Measurements from ENCODE around the gene PANK2. TPM values are rescaled to one million over a fixed set of nuclear protein-coding genes. Genes with fewer than 3 reads are reported as not detected.

PANK2 gene
- total RNA-seq, 1 experiment from 2014 or later = 77.4 TPM

GRCh38 chr20:3932277-3932676 lies 43.1 kb downstream of the PANK2 start:
- Histone ChIP-seq H3K9me3 (ENCODE audit: low read depth, low read length, poor library complexity, severe bottlenecking) (no peaks in the 10 kb centered on the region), H3K36me3 (ENCODE audit: insufficient read depth, low read length, poor library complexity, severe bottlenecking) (no peaks in the 10 kb centered on the region), H3K27ac (ENCODE audit: low read depth, low read length, poor library complexity, severe bottlenecking) (no peak overlapping the region), H3K27me3 (replicated peaks; ENCODE audit: insufficient read depth, low read depth, low read length, poor library complexity) (no peaks in the 10 kb centered on the region), H3K4me1 (ENCODE audit: insufficient read depth, low read length, poor library complexity, severe bottlenecking) (peaks cover 10% of the 10 kb centered on the region), H3K4me3 (ENCODE audit: low read depth, low read length, poor library complexity, severe bottlenecking) (no peak overlapping the region)
- intact Hi-C loops (cut with micrococcal nuclease; ENCODE audit: unreplicated experiment) = no loop called here
- BruUV-seq (replicated peaks) = no TSS peak
- POLR2A ChIA-PET (ENCODE audit: low non-redundant PET) = no interaction called here
- TF ChIP-seq CTCF (conservative IDR thresholded peaks at IDR 0.05; ENCODE audit: low read depth, low read length) (no peak), EZH2 (IDR thresholded peaks at IDR 0.05; ENCODE audit: borderline replicate concordance, low read depth, low read length, poor library complexity, severe bottlenecking) (no peak)
- CTCF ChIA-PET = no interaction called here
- no peak for DNase-seq (ENCODE audit: low spot score)

GRCh38 chr20:3932681-3933080 lies 43.5 kb downstream of the PANK2 start:
- intact Hi-C loops (cut with micrococcal nuclease; ENCODE audit: unreplicated experiment) = no loop called here
- peak overlapping the region; percentile 11 for H3K27ac ChIP-seq (ENCODE audit: low read depth, low read length, poor library complexity, severe bottlenecking)

GRCh38 chr20:3933218-3933617 lies 44.0 kb downstream of the PANK2 start:
- no peak for TF ChIP-seq CTCF (conservative IDR thresholded peaks at IDR 0.05; ENCODE audit: low read depth, low read length)
- TF ChIP-seq EZH2 (IDR thresholded peaks at IDR 0.05; ENCODE audit: borderline replicate concordance, low read depth, low read length, poor library complexity, severe bottlenecking) = no peak
- Histone ChIP-seq H3K4me3 (ENCODE audit: low read depth, low read length, poor library complexity, severe bottlenecking) (no peak overlapping the region), H3K9me3 (ENCODE audit: low read depth, low read length, poor library complexity, severe bottlenecking) (no peaks in the 10 kb centered on the region), H3K36me3 (ENCODE audit: insufficient read depth, low read length, poor library complexity, severe bottlenecking) (no peaks in the 10 kb centered on the region), H3K27ac (ENCODE audit: low read depth, low read length, poor library complexity, severe bottlenecking) (peak overlapping the region; percentile 11), H3K4me1 (ENCODE audit: insufficient read depth, low read length, poor library complexity, severe bottlenecking) (peaks cover 10% of the 10 kb centered on the region), H3K27me3 (replicated peaks; ENCODE audit: insufficient read depth, low read depth, low read length, poor library complexity) (no peaks in the 10 kb centered on the region)
- CTCF ChIA-PET = no interaction called here
- BruUV-seq (replicated peaks) = no TSS peak
- no peak for DNase-seq (ENCODE audit: low spot score)
- intact Hi-C loops (cut with micrococcal nuclease; ENCODE audit: unreplicated experiment) = no loop called here
- POLR2A ChIA-PET (ENCODE audit: low non-redundant PET) = no interaction called here

More at GRCh38 chr20:3932681-3933080, 43.5 kb downstream of the PANK2 start:
- BruUV-seq (replicated peaks) = no TSS peak
- Histone ChIP-seq H3K36me3 (ENCODE audit: insufficient read depth, low read length, poor library complexity, severe bottlenecking) (no peaks in the 10 kb centered on the region), H3K27me3 (replicated peaks; ENCODE audit: insufficient read depth, low read depth, low read length, poor library complexity) (no peaks in the 10 kb centered on the region), H3K4me1 (ENCODE audit: insufficient read depth, low read length, poor library complexity, severe bottlenecking) (peaks cover 10% of the 10 kb centered on the region), H3K9me3 (ENCODE audit: low read depth, low read length, poor library complexity, severe bottlenecking) (no peaks in the 10 kb centered on the region), H3K4me3 (ENCODE audit: low read depth, low read length, poor library complexity, severe bottlenecking) (no peak overlapping the region)
- TF ChIP-seq EZH2 (IDR thresholded peaks at IDR 0.05; ENCODE audit: borderline replicate concordance, low read depth, low read length, poor library complexity, severe bottlenecking) (no peak), CTCF (conservative IDR thresholded peaks at IDR 0.05; ENCODE audit: low read depth, low read length) (no peak)
- DNase-seq (ENCODE audit: low spot score) = no peak
- ChIA-PET CTCF (no interaction called here), POLR2A (ENCODE audit: low non-redundant PET) (no interaction called here)

Data from A673 (cell line).